GM20431 (cell line): Measurements from ENCODE around the gene C18orf32.
"Not testable (repeated sequence)": the region's sequence is repeated elsewhere in the genome, so short reads cannot be mapped to it uniquely, and the experiment has no call there.

Experiments
- in situ Hi-C: fragments of 300-500 bp; cut with MseI, MboI; formaldehyde crosslinking; loops from one replicate; pipeline ENCODE4 v1.15.0; 2020; ENCODE audit warnings: low sequenced_read_pairs; ENCODE audit not compliant: unreplicated experiment

The C18orf32 gene

GRCh38 chr18:49486953-49487710, at the start of gene C18orf32:
Gene C18orf32 (minus strand): TSS chr18:49487234. CDS start chr18:49483748, 3,486 bp downstream.
- in situ Hi-C loops = no loop called here

DNA sequence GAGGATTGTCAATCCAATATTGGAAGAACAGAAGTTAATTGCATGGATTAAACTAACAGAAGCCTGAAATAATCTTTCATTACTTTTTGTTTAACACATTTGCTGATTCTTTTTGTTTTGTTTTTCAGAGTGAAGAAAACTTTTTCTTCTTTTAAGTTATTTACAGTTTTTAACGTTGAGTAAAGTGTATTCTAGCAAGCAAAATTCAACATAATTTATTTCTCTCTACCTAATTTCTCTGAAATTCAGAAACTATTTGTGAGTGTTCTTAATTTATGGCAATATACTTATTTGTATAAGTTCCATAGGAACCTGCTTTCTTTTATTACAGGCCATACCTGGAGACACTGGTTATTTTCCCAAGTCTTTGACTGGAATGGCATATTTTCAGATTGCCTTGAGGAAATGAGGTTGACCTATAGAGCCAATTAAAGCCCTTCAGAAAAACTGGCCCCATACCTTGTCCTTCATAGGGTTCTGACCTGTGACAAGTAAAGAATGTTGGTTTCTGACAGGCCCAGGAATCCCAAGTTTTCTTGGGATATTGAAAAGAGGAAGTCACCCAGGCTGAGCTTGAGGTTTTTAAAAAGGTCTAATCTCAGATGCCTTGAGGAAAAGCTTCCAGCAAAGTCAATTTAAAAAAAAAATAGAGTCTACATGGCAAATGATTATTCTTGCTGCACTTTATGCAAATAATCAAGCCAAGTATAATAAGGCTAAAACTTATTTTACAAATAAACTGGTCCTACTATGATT, 48.0 kb upstream of the C18orf32 start:
- in situ Hi-C loops = no loop called here

DNA sequence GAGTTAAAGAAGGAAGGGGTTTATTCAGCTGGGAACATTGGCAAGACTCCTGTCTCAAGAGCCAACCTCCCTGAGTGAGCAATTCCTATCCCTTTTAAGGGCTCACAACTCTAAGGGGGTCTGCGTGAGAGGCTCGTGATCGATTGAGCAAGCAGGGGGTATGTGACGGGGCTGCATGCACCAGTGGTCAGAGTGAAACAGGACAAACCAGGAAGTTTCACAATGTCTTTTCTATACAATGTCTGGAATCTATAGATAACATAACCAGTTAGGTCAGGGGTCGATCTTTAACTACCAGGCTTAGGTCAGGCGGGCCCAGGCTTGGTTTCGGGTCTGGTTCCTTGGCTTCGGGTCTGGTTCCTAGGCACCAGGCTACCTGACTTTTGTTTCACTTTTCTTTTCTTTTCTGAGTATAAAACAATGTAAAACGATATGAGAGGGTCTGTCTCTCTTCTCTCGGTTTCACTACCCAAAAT, 44.7 kb upstream of the C18orf32 start:
- in situ Hi-C loops = no loop called here

DNA sequence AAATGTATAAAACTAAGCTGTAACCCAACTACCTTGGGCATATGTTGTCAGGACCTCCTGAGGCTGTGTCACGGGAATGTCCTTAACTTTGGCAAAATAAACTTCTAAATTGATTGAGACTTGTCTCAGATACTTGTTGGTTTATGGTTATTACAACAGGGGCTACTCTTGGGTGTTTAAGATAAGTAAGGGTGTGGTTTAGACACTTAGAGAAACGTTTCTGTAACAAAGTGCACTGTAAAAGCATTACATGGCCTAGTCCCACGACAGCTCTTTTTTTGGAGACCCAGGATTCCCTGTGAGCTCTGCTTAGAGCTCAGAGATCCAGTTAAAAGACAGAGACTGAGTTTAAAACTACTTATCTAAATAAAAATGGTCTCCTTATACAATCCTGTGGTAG, 42.6 kb upstream of the C18orf32 start:
- in situ Hi-C loops = no loop called here

DNA sequence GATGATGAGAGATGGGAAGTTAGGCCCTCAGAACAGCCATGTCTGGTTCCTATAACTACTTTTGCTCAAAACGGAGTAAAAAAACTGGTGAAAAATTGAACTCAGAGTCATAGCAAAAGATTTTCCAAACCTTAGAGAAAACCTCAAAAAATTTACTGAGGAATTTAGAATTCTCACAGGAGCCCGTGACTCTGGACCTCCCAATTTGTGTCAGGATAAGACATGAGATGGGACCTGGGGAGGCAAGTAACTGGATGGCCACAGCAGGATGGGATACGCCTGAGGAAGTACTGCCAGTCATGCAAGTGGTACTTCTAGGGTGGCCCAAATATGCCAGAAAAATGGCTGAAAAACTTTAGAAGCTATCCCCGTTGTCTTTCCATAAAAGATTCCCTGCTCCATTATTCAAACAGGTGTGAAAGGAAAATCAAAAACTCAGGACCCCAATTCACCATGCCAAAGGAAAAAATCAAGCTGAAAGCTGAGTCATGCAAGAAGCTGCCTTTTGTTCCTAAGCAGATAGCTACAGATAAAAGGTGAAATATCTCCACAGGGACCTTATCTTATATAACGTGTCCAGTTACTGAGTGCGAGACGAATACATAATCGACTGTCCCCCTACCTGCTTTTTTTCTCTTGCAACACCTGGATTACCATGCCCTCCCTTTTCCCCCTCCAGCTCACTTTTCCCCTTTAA, 40.7 kb upstream of the C18orf32 start:
- in situ Hi-C loops = no loop called here

- in situ Hi-C loops = no loop called here
These were observed 38.9 kb upstream of the C18orf32 start for GRCh38 chr18:49525981-49526380.

DNA sequence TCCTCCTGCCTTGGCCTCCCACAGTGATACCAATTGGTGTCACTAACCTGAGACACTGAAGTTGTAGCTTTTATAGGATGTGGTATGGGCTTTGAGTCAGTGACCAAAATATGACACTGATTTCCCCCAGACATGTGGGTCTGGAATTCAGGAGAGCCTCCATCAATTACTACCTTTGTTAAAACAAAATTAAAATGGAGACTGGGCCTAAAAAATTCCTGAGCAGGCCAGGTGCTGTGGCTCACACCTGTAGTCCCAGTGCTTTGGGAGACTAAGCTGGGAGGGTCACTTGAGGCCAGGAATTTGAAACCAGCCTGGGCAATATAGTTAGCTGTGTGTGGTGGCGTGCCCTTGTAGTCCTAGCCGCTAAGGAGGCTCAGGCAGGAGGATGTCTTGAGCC, 37.9 kb upstream of the C18orf32 start:
- in situ Hi-C loops = no loop called here

DNA sequence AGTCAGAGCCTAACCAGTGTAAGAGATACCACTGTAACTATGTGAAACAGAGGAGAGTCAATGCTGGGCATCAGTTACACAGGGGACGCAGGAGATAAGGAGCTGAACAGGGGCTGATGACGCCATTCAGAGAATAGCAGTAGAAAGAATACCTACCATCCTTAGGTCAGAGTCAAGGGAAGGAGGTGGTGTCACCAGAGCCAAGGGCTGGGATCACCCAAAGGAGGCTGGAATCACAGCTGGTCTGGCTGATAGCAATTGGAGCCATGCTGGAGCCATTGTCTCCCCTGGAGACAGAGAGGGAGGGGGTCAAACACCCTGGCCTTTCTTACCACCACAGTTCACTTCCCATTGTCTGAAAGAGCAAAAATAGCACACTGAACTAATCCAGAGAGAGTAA, 37.3 kb upstream of the C18orf32 start:
- in situ Hi-C loops = no loop called here

- in situ Hi-C loops = not testable (repeated sequence)
These were observed 36.6 kb upstream of the C18orf32 start for GRCh38 chr18:49523580-49524093.

DNA sequence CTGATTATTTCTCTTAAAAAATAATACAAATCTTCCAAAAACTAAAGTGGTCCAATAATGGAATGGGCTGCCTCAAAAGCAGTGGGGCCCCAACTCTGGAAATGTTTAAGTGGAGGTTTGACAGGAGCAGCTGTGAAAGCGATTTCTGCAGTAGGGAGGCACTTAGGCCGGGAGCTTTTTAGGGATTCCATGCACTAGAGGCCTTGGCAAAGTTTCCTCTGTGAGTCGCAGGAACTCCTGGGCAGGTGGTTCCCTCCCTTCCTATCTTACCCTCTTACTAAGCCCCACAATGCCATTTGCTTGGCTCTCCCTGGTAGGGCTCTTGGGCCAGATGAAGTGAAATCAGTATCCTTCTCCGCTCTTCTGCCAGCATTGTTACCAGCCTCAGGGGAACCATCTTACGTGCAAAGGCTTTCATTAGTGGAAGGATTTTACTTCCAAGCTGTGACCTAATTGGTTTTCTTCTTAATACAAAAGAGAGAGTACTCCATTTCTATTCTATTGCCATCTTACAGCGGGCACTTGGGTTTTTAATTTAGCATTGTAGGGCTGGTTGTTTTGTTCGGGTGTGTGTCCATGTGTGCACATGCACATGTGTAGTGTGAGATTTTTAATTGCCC, 34.3 kb upstream of the C18orf32 start:
- in situ Hi-C loops = no loop called here

DNA sequence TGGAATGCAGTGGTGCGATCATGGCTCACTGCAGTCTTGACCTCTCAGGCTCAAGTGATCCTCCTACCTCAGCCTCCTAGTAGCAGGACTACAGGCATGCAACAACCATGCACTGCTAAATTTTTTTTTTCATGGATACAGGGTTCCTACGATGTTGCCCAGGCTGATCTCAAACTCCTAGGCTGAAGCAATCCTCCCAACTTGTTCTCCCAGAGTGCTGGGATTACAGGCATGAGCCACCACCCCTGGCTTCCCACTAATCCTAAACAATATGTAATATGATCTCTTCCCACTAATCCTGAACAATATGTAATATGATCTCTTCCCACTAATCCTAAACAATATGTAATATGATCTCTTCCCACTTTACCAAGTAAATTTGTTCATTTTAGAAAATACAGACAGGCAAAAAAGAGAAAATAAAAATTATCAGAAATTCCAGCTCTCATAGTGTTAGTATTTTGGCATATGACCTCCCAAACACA, 33.7 kb upstream of the C18orf32 start:
- in situ Hi-C loops = no loop called here

DNA sequence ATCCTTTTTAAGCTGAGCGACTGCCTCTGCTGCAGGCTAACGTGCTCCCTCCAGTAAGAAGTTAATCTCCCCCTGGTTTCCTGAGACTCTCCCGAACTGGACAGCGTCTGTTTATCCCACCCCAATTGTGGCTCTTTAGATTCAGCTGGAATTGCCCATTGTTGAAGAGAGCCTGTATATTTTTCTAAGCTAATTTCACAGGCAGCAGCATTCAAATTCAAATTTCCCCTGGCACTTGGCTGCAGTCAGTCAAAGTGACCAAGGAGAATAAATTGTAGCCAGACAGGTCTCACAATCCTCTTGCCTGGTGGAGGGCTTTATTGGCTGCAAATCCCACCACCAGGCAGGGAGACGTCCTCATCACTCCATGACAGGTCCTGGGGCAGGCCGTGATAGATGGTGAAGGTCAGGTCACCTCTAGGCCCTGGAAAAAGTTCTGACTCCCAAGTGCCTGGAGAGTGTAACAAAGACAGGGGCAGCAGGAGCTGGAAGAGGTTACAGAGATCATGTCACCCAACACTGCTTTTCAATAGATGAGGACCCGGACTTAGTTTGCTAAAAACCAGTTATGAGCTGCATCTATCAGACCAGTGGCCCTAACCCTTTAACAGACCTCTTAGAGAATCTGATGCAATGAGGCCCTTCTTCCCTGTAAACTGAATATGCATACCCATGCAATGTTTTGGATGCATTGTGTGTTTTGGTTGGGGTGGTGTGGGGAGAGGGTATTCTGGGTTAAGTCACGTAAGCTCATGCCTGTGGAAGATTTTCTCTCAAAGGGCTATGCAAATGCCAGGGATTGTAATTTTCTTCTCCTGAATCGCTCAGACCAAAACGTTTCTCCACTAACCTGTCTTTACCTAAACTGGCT, 32.3 kb upstream of the C18orf32 start:
- in situ Hi-C loops = loop anchor here (10.0 kb wide), 1 partner anchor 335 kb away; no protein-coding TSS in a partner anchor

DNA sequence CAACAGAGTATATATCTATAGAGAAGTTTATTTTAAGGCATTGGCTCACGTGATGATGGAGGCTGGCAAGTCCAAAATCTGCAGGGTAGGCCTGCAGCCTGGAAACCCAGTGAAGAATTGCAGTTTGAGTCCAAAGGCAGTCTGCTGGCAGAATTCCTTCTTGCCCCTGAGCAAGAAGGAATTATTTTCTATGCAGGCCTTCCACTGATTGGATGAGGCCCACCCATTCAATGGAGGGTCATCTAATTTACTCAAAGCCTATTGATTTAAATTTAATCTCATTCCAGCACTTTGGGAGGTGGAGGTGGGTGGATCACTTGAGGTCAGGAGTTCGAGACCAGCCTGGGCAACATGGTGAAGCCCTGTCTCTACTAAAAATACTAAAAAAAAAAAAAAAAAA, 30.4 kb upstream of the C18orf32 start:
- in situ Hi-C loops = loop anchor here (10.0 kb wide), 1 partner anchor 337 kb away; no protein-coding TSS in a partner anchor

DNA sequence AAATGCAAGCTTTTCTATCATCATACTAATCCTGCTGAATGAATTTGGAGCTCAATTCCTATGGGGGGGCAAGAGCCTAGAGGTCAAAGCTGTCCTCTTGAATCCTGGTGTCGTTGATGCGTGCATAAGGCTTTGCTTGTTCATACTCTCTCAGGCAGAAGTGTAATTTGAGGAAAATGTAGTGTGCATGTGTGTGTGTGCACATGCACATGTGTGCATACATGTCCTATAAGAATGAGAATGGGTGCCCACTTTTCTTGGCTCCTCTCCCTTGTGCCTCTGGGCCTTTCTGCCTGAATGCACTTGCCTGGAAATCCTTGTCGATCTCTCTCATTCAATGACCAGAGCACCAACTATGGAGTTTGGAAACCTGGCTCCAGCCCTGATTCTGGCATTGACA, 28.5 kb upstream of the C18orf32 start:
- in situ Hi-C loops = loop anchor here (10.0 kb wide), 1 partner anchor 339 kb away; no protein-coding TSS in a partner anchor

DNA sequence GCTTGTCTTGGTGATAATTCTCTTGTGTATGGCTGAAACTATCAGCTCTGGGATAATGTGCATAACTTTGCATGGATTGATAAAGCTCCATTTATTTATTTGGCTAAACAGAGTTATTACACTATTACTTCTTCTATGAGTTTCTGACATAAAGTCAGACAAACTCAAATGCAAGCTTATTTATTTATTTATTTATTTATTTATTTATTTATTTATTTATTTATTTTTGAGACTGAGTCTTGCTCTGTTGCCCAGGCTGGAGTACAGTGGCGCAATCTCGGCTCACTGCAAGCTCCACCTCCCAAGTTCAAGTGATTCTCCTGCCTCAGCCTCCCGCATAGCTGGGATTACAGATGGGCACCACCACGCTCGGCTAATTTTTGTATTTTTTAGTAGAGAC, 28.0 kb upstream of the C18orf32 start:
- in situ Hi-C loops = loop anchor here (10.0 kb wide), 1 partner anchor 340 kb away; no protein-coding TSS in a partner anchor

DNA sequence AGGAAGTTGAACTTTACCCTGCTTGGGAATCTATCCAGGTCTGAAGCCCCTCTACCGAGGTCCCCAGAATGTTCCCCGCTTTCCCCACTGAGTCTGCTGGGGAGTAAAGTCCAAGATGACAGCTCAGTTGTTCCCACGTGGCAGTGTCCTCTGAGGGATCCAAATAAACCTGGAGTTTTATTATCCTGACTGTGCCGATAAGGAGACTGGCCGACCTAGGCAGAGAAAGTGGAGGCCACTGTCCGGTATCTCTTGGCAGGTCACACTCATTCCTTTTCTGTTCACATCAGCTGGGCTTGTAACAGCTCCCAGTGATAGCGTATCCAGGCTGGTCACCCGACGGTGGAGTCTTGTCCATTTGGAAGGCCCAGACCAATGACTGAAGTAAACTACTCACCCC, 27.5 kb upstream of the C18orf32 start:
- in situ Hi-C loops = loop anchor here (10.0 kb wide), 1 partner anchor 340 kb away; no protein-coding TSS in a partner anchor

DNA sequence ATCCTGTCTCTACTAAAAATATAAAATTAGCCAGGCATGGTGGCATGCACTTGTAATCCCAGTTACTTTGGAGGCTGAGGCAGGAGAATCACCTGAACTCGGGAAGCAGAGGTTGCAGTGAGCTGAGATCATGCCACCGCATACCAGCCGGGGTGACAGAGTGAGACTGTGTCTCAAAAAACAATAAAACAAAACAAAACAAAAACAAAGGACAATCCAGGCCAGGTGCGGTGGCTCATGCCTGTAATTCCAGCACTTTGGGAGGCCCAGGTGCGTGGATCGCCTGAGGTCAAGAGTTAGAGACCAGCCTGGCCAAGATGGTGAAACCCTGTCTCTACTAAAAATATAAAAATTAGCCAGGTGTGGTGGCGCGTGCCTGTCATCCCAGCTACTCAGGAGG, 25.8 kb upstream of the C18orf32 start:
- in situ Hi-C loops = loop anchor here (10.0 kb wide), 1 partner anchor 342 kb away; no protein-coding TSS in a partner anchor

DNA sequence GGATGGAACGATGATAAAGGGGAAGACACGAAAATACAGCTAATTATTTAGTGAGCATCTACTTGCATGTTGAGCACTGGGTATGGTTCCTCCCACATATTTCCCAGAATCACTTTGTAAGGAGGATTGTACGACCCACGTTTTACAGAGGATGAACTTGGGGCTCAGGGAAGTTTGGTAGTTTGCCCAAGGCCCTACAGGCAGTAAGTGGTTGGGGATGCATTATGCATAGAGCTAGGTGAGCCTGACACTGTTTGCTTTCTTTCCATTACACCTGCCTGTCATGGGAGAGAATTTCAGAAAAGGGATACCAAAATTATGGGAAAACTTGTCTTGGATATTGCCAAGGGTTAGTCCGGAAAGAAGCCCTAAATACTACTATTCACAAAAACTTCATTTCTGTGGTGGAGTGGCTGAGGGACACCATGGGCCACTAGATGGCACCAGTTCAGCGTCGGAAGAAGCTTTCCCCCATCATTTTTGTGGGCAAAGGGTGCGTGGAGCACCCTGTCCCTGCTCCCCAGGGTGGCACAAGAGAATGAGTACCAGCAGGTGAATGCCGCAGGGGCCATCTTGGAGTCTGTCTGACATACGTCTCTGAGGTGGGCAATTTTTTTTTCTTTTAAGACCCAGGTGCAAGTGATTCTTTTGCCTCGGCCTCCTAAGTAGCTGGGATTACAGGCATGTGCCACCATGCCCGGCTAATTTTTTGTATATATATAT, 23.5 kb upstream of the C18orf32 start:
- in situ Hi-C loops = loop anchor here (10.0 kb wide), 1 partner anchor 344 kb away; no protein-coding TSS in a partner anchor
